Activated CD4-positive, alpha-beta T cell treated with anti-CD3 and anti-CD28 coated beads for 24 hours (primary cell): ENCODE results near the gene SCO2.

ENCODE experiments used
- DNase-seq, 2 donors: peaks; one replicate each; pipeline ENCODE4 v3.0.0-alpha.2; 2020; ENCODE audit warnings: low read depth in 2 of 2

SCO2 gene

DNA sequence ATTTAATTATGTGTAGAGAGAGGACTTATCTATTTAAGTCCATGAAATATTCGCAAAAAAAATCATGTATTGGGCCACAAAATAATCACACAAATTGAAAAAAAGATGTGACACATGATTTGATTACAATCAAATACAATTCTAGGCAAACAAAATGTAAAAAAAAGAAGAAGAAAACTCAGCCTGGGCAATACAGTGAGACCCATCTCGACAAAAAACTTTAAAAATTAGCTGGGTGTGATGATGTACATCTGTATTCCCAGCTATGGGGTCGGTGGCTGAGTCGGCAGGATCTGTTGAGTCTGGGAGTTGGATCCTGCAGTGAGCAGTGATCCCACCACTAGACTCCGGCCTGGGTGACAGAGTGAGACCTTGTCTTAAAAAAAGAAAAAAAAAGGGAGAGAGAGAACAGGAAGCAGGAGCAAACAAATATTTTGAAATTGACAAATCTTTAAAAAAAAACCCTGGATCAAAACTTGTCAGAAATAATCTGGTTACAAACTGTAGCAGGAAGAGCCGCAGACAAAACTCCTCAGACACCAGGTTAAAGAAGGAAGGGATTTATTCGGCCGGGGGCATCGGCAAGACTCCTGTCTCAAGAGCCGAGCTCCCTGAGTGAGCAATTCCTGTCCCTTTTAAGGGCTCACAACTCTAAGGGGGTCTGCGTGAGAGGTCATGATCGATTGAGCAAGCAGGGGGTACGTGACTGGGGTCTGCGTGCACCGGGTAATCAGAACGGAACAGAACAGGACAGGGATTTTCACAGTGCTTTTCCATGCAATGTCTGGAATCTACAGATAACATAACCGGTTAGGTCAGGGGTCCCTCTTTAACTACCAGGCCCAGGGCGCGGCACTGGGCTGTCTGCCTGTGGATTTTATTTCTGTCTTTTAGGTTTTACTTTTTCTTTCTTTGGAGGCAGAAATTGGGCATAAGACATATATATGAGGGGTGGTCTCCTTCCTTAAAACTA lies 7.7 kb upstream of the SCO2 start:
- no peak for DNase-seq

- DNase-seq, result no peak
These were observed 6.7 kb upstream of the SCO2 start for GRCh38 chr22:50531962-50532674.

GRCh38 chr22:50531546-50531961 lies 6.2 kb upstream of the SCO2 start:
- DNase-seq, result peak in 1 of 2 donors; percentile 62

DNA sequence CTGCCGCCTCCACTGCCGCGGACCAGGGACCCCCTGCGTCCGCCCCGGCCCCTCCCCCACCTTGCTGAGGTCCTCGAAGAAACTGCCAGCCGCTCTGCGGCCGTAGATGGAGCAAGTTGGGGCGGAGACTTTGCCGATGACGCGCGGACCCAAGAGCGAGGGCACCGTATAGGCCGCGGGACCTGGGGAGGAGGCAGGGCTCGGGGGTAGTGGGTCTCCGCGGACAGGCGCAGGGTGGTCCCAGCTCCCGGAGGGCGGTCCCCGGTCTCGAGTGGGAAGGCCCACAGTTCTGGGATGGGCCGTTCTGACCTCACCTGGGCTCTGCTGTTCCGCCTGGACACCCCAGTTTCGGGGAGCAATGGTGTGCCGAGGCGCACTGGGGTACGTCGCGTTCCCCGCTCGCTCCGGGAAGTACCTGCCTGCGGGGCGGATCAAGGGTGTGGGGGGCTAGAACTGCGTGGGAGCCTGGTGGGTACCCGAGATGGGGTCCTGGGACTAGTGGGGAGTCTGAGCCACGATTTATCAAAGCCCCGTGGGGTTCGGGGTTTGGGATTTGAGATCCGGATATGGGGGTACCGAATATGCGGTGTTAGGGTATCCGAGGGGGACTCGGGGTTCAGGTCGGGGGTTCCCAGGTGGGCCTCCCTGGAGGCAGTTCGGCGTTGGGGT lies 5.6 kb upstream of the SCO2 start:
- DNase-seq, result peak; percentile 57 to 75

- DNase-seq, result peak in 1 of 2 donors; percentile 43
These were observed 5.1 kb upstream of the SCO2 start for GRCh38 chr22:50530580-50530876.

GRCh38 chr22:50529897-50530579 lies 4.6 kb upstream of the SCO2 start, which contains the start of gene TYMP:
TYMP (minus strand) TSS chr22:50530012; CDS start chr22:50529709, 303 bp downstream.
- peak in 1 of 2 donors; percentile 60 for DNase-seq

DNA sequence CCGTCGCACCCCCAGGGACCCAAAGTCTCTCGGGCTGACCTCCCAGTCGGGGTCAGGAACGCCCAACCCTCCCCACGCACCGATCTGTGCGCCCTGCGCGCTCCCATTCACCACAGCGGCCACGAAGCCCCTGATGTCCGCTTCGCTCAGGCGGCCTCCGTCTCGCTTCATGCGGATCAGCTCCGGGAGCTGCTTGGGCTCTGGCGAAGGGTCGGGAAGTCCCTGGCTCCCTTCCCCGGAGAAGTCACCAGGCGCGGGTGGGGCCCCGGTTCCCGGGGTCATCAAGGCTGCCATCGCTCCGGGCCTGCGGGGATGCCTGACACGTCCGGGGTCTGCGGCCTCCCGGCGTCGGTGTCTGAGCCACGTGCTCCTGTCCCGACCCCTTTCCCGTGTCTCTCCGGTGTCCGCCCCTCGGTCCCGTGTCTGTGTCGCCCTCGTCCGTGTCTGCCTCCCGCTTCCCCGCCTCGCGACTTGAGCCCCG lies 4.1 kb upstream of the SCO2 start:
- DNase-seq, result no peak

- no peak for DNase-seq
These were observed 3.5 kb upstream of the SCO2 start for GRCh38 chr22:50528682-50529415.

DNA sequence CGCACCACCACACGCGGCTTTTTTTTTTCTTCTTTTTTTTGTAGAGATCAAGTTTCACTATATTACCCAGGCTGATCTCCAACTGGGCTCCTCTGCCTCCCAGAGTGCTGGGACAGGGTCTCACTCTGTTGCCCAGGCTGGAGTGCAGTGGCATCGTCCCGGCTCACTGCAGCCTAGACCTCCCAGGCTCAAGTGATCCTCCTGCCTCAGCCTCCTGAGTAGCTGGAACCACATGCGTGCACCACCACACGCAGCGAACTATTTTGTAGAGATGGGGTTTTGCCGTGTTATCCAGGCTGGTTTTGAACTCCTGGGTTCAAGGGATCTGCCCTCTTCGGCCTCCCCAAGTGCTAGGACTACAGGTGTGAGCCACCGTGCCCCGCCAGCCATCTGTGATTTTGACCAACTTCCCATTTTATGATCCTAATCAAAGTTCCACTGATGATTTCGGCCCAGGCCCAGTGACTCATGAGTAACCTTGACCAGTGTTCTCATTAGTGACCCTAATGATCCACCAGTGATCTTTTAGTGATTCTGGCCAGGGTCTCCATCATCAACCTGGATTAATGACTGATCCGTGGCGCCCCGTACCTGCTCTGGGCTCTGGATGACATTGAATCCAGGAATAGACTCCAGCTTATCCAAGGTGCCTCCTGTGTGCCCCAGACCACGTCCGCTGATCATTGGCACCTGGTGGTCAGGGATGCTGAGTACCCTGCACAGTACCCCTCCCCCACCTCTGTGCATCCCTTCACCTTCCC lies 2.7 kb upstream of the SCO2 start:
- DNase-seq, result no peak

DNA sequence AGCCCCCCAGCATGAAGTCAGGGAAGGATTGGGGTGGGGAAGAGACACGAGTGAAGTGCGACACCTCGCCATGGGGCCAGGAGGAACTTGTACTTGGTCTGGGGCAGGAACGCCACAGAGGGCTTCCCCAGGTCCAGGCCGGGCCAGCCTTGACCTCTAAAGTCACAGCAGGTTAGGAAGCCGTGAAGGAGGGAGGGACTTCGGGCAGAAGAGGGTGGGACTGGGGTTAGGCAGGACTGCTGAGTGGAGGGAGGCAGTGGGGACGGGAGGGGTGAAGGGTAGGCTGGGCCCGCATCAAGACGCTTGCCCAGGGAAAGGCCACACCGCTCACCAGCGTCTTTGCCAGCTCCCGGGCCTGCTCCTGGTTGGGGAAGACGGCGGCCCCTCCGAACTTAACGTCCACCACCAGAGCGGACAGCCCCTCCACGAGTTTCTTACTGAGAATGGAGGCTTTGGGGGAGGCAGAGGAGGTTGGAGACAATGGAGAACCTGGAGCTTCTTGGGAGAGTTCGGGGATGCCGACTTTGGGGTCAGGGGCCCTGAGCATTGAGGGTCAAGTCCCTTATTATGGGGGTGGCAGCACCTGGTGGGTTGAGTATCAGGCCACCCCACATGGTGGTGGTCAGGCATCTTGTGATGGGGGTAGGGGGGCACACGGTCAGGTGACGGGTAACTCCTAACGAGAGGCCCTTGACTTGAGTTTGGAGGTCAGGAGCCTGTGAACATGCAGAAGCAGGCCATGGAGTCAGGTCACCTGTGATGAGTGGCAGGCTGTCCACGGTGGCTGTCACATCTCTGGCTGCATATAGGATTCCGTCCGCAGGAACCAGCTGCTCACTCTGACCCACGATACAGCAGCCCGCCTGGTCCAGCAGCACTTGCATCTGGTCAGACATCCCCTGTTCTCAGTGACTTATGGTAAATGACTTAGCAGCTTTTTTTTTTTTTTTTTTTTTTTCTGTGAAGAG lies 1.7 kb upstream of the SCO2 start:
- no peak for DNase-seq

DNA sequence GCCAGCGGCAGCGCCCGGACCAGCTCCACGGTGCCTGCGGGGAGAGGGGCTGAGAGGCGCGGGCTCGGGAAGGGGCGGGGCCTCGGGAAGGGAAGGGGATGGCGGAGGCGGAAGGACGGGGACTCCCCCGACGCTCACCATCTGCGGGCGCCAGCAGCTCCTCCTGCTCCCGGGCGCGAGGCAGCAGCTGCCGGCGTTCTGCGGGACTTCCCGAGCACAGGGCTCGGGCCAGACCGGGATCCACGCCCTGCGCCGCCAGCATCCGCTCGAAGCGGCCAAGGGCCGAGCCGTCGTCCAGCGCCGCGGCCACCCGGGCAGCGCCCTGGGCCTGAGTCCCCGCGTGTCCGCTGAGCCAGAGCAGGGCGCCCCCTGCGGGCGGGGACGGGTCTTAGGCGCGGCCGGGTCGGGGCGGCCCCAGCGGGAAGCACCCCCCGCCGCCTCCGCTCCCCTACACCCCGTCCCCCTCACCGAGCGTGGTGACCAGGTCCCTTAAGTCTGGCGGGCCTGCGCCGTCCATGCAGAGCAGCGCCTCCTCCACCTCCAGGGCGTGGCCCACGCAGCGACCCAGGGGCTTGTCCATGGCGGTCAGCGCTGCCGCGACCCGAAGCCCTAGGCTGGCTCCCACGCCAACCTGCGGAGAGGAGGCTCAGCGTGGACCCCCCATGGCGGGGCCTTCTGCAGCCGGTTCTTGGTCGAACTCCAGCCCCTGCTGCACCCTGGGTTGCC lies 873 bp upstream of the SCO2 start:
- peak; percentile 78 to 83 for DNase-seq

GRCh38 chr22:50525858-50526107 lies 385 bp upstream of the SCO2 start:
- no peak for DNase-seq

DNA sequence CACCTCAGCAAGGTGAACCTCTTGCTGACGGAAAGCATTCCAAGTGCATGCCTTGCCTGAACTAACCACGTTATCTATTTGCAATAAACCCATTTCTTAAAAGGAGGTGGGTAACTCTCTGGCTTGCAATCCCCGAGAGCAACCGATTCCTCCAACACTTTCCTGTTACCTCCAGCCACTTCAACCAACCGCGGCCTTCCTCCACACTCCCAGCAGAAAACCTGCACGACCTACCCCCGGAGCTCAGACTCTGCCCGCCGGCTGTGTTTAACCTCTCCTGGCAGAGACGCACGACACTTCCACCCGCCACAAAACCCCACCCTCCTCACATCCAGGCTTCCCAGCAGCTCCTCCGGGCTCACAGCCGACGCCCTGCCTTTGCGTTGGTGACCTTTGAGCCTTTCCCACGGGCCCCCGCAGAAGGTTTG lies 708 bp downstream of the SCO2 start:
- no peak for DNase-seq

DNA sequence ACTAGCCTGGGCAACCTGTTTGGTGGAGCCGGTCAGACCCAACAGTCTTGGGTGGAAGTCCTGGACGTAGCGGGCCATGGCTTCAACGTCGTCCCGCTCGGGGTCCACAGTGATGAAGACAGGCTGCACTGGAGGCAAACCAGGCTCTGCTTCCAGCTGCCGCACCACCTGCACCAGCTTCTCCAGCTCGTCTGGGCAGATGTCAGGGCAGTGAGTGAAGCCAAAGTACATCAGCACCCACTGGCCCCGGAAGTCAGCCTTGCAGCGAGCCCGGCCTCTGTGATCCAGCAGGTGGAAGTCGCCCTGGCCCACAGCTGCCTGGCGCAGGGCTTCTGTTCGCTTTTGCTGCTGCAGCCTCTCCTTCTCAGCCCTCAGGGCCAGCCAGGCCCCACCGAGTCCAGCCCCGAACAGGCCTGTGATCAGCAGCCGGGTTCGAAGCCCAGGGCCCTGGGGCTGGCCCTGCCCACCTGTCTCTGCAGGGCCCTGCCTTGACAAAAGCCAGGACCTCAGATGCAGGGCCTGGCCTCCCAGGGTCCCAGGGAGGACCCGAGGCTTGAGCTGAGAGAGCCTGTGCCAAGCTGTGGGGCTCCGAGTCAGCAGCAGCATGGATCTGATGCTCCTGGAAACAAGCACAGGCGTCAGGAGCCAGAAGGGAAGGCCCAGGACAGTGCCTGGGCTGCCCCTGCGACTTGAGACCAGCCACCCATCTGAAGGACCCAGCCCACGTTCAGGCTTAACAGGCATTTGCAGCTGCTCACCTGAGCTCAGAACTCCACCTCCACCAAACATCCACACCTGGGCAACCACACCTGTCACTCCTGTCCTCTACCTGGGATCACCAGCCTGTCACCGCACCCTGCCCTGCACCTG lies 1.4 kb downstream of the SCO2 start:
- DNase-seq, result no peak

- DNase-seq, result no peak
These were observed 2.0 kb downstream of the SCO2 start for GRCh38 chr22:50523458-50523805.

GRCh38 chr22:50522806-50523438 lies 2.5 kb downstream of the SCO2 start:
- no peak for DNase-seq

DNA sequence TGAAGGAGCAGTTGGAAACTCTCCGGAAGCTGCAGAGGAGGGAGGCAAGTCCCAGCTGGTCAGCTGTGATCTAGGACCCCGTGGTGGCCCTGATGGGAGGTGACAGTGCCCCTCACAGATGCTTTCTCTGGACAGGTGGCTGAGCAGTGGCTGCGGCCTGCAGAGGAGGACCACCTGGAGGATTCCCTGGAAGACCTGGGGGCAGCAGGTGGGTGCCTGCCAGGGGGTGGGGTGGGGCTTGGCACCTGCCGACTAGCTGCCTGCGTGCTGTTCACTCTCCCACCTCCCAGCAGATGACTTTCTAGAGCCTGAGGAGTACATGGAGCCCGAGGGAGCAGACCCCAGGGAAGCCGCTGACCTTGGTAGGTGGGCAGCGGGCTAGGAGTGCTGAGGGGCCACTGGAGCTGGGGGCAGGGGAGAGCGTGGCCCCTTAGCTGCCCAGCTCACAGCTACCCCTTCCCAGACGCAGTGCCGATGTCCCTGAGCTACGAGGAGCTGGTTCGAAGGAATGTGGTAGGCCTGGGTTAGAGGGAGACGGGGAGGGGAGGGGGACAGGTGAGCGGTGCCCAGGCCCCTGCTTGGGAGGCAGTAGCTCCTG lies 3.1 kb downstream of the SCO2 start:
- no peak for DNase-seq
